CD8-positive, alpha-beta memory T cell (primary cell): ENCODE data around the gene RNU5B-1. TPM values are rescaled to one million over a fixed set of nuclear protein-coding genes. Genes with fewer than 3 reads are reported as not detected.

Experiments
- CTCF ChIA-PET: fragments of 350-600 bp; sonication (Branson Sonifier 250); formaldehyde crosslinking; loops from one replicate; lab custom pipeline; 2021; ENCODE audit warnings: antibody characterized with exemption; lab: Charles Lee
- POLR2A ChIA-PET: fragments of 350-600 bp; sonication (Branson Sonifier 250); formaldehyde crosslinking; loops from one replicate; lab custom pipeline; 2021; ENCODE audit warnings: antibody characterized with exemption; lab: Charles Lee
- DNase-seq, 5 donors: peaks; one replicate each; pipeline versions ENCODE4 v3.0.0 to v3.0.0-alpha.2; 2020 to 2022; ENCODE audit warnings: mixed read lengths in 1 of 5
- H3K27ac ChIP-seq: one replicate; pipeline ENCODE4 v1.7.0; 2013; ENCODE audit warnings: low read depth, mild to moderate bottlenecking, low read length, moderate library complexity
- H3K27me3 ChIP-seq: 2 replicates; pipeline ENCODE4 v1.7.0; 2013; ENCODE audit warnings: low read length, mild to moderate bottlenecking; ENCODE audit not compliant: insufficient read depth, poor library complexity, severe bottlenecking
- H3K36me3 ChIP-seq: 2 replicates; pipeline ENCODE4 v1.7.0; 2013; ENCODE audit warnings: mild to moderate bottlenecking, low read length, moderate library complexity; ENCODE audit not compliant: insufficient read depth
- H3K4me1 ChIP-seq: 2 replicates; pipeline ENCODE4 v1.7.0; 2013; ENCODE audit warnings: mild to moderate bottlenecking, low read length, moderate library complexity; ENCODE audit not compliant: insufficient read depth
- H3K4me3 ChIP-seq: 2 replicates; pipeline ENCODE4 v1.7.0; 2013; ENCODE audit warnings: mild to moderate bottlenecking, low read length
- H3K9me3 ChIP-seq: 2 replicates; pipeline ENCODE4 v1.7.0; 2013; ENCODE audit warnings: mild to moderate bottlenecking, low read length
- H3K27ac Mint-ChIP-seq, 8 donors: one replicate each; pipeline ENCODE4 v1.8.0; 2020 to 2021; ENCODE audit warnings: mixed read lengths in 8 of 8, mild to moderate bottlenecking in 6 of 8, inconsistent platforms in 3 of 8, moderate library complexity in 3 of 8
- H3K27me3 Mint-ChIP-seq, 2 donors: one replicate each; pipeline ENCODE4 v1.8.0; 2020 to 2021; ENCODE audit warnings: mixed read lengths in 2 of 2, mild to moderate bottlenecking in 1 of 2, moderate library complexity in 1 of 2
- H3K36me3 Mint-ChIP-seq, 3 donors: one replicate each; pipeline ENCODE4 v1.8.0; 2020 to 2021; ENCODE audit warnings: mixed read lengths in 3 of 3, inconsistent platforms in 1 of 3, mild to moderate bottlenecking in 1 of 3
- H3K4me1 Mint-ChIP-seq, 3 donors: one replicate each; pipeline ENCODE4 v1.8.0; 2020 to 2021; ENCODE audit warnings: mixed read lengths in 3 of 3, inconsistent platforms in 1 of 3, mild to moderate bottlenecking in 1 of 3
- H3K4me3 Mint-ChIP-seq, 7 donors: one replicate each; pipeline ENCODE4 v1.8.0; 2020 to 2021; ENCODE audit warnings: mixed read lengths in 7 of 7, mild to moderate bottlenecking in 6 of 7, moderate library complexity in 4 of 7, inconsistent platforms in 2 of 7
- H3K9me3 Mint-ChIP-seq, 5 donors: one replicate each; pipeline ENCODE4 v1.8.0; 2020 to 2022; ENCODE audit warnings: mixed read lengths in 5 of 5, mild to moderate bottlenecking in 3 of 5, moderate library complexity in 2 of 5, inconsistent platforms in 1 of 5
- polyA plus RNA-seq: library from polyadenylated mRNA; unstranded; fragments of 300-500 nt; fragmentation: Illumina TruSeq; gene quantifications from one replicate; pipeline ENCODE4 v1.2.3, GENCODE V29; 2021
- total RNA-seq, 2 experiments: library from RNA; stranded (reverse); gene quantifications; one replicate each; pipeline ENCODE4 v1.2.3, GENCODE V29; 2021

Gene RNU5B-1
- total and polyA plus RNA-seq, 3 experiments from 2014 or later = not detected

GRCh38 chr15:65318870-65319356, 14.4 kb downstream of the RNU5B-1 start:
- Histone ChIP-seq H3K9me3 (no peaks in the 10 kb centered on the region), H3K4me3 (no peak overlapping the region), H3K4me1 (no peaks in the 10 kb centered on the region), H3K27ac (no peak overlapping the region), H3K27me3 (peaks cover 3% of the 10 kb centered on the region), H3K36me3 (no peaks in the 10 kb centered on the region)
- CTCF ChIA-PET = interaction anchor here (0.6 to 8.7 kb wide), 10 partner anchors 9 to 81 kb away, joined by 3 to 113 read pairs (median 5); partner anchors contain the start of genes PARP16 and RNU5B-1
- Mint-ChIP-seq H3K36me3 (no peaks in the 10 kb centered on the region), H3K4me3 (no peak overlapping the region), H3K9me3 (no peaks in the 10 kb centered on the region), H3K27me3 (peaks cover 6 to 20% of the 10 kb centered on the region in 2 donors), H3K27ac (peak overlapping the region in 3 of 8 donors; percentile 4 to 39 (median 31)), H3K4me1 (no peaks in the 10 kb centered on the region)
- POLR2A ChIA-PET = no interaction called here
- peak; percentile 58 to 82 (median 64) for DNase-seq

GRCh38 chr15:65323071-65323511, 18.6 kb downstream of the RNU5B-1 start:
- ChIA-PET CTCF (interaction anchor here (1.1 to 8.7 kb wide), 2 partner anchors 18 to 63 kb away, joined by 3 to 113 read pairs; partner anchors contain the start of gene RNU5B-1), POLR2A (no interaction called here)
- Histone ChIP-seq H3K4me1 (no peaks in the 10 kb centered on the region), H3K4me3 (no peak overlapping the region), H3K9me3 (no peaks in the 10 kb centered on the region), H3K36me3 (no peaks in the 10 kb centered on the region), H3K27ac (no peak overlapping the region), H3K27me3 (no peaks in the 10 kb centered on the region)
- Mint-ChIP-seq H3K4me1 (no peaks in the 10 kb centered on the region), H3K27me3 (peaks cover 9 to 21% of the 10 kb centered on the region in 2 donors), H3K9me3 (no peaks in the 10 kb centered on the region), H3K36me3 (no peaks in the 10 kb centered on the region), H3K4me3 (no peak overlapping the region), H3K27ac (no peak overlapping the region)
- DNase-seq = no peak

GRCh38 chr15:65326117-65326526, 21.6 kb downstream of the RNU5B-1 start:
- H3K4me1 Mint-ChIP-seq = no peaks in the 10 kb centered on the region
- no peaks in the 10 kb centered on the region for H3K9me3 Mint-ChIP-seq
- no peak overlapping the region for H3K4me3 Mint-ChIP-seq

GRCh38 chr15:65326818-65327217, 22.3 kb downstream of the RNU5B-1 start:
- ChIA-PET CTCF (interaction anchor here (0.9 to 1.3 kb wide), 2 partner anchors 13 to 59 kb away, joined by 3 to 4 read pairs; no protein-coding TSS in a partner anchor), POLR2A (no interaction called here)
- Histone ChIP-seq H3K27ac (no peak overlapping the region), H3K4me3 (no peak overlapping the region), H3K9me3 (no peaks in the 10 kb centered on the region), H3K27me3 (no peaks in the 10 kb centered on the region), H3K4me1 (no peaks in the 10 kb centered on the region), H3K36me3 (no peaks in the 10 kb centered on the region)
- H3K27me3 Mint-ChIP-seq = peaks cover 4 to 24% of the 10 kb centered on the region in 2 donors
- no peaks in the 10 kb centered on the region for H3K9me3 Mint-ChIP-seq
- DNase-seq = no peak
- H3K27ac Mint-ChIP-seq = no peak overlapping the region
- H3K4me1 Mint-ChIP-seq = no peaks in the 10 kb centered on the region
- no peak overlapping the region for H3K4me3 Mint-ChIP-seq
- no peaks in the 10 kb centered on the region for H3K36me3 Mint-ChIP-seq

More at GRCh38 chr15:65326117-65326526, 21.6 kb downstream of the RNU5B-1 start:
- no peaks in the 10 kb centered on the region for H3K36me3 ChIP-seq
- Mint-ChIP-seq H3K36me3 (no peaks in the 10 kb centered on the region), H3K27me3 (peaks cover 8 to 28% of the 10 kb centered on the region in 2 donors), H3K27ac (no peak overlapping the region)
- DNase-seq = no peak
- POLR2A ChIA-PET = interaction anchor here (0.7 kb wide), 1 partner anchor 83 kb away, joined by 7 read pairs; no protein-coding TSS in a partner anchor
- H3K9me3 ChIP-seq = no peaks in the 10 kb centered on the region
- no peak overlapping the region for H3K27ac ChIP-seq
- no peaks in the 10 kb centered on the region for H3K4me1 ChIP-seq
- CTCF ChIA-PET = no interaction called here
- no peak overlapping the region for H3K4me3 ChIP-seq
- no peaks in the 10 kb centered on the region for H3K27me3 ChIP-seq

- Mint-ChIP-seq H3K27me3 (peaks cover 6 to 19% of the 10 kb centered on the region in 2 donors), H3K27ac (peak overlapping the region in 1 of 8 donors; percentile 56), H3K36me3 (no peaks in the 10 kb centered on the region), H3K9me3 (no peaks in the 10 kb centered on the region), H3K4me1 (no peaks in the 10 kb centered on the region), H3K4me3 (no peak overlapping the region)
- DNase-seq = no peak
- H3K36me3 ChIP-seq = no peaks in the 10 kb centered on the region
- H3K27me3 ChIP-seq = no peaks in the 10 kb centered on the region
- no peak overlapping the region for H3K4me3 ChIP-seq
- H3K27ac ChIP-seq = no peak overlapping the region
- POLR2A ChIA-PET = no interaction called here
- CTCF ChIA-PET = interaction anchor here (0.9 to 1.3 kb wide), 2 partner anchors 14 to 58 kb away, joined by 3 to 4 read pairs; no protein-coding TSS in a partner anchor
- no peaks in the 10 kb centered on the region for H3K9me3 ChIP-seq
- H3K4me1 ChIP-seq = no peaks in the 10 kb centered on the region
These were observed 23.3 kb downstream of the RNU5B-1 start for GRCh38 chr15:65327651-65328393.

GRCh38 chr15:65328506-65329287, 24.2 kb downstream of the RNU5B-1 start:
- Histone ChIP-seq H3K9me3 (no peaks in the 10 kb centered on the region), H3K27me3 (no peaks in the 10 kb centered on the region), H3K27ac (no peak overlapping the region), H3K4me1 (no peaks in the 10 kb centered on the region), H3K4me3 (no peak overlapping the region), H3K36me3 (no peaks in the 10 kb centered on the region)
- H3K27me3 Mint-ChIP-seq = peaks cover 9 to 17% of the 10 kb centered on the region in 2 donors
- DNase-seq = no peak
- H3K36me3 Mint-ChIP-seq = no peaks in the 10 kb centered on the region
- H3K4me1 Mint-ChIP-seq = no peaks in the 10 kb centered on the region
- peak overlapping the region in 1 of 8 donors; percentile 57 for H3K27ac Mint-ChIP-seq
- no peak overlapping the region for H3K4me3 Mint-ChIP-seq
- H3K9me3 Mint-ChIP-seq = no peaks in the 10 kb centered on the region
- CTCF ChIA-PET = no interaction called here
- POLR2A ChIA-PET = no interaction called here

GRCh38 chr15:65329288-65329983, 25.0 kb downstream of the RNU5B-1 start:
- H3K4me1 Mint-ChIP-seq = no peaks in the 10 kb centered on the region
- Histone ChIP-seq H3K27me3 (no peaks in the 10 kb centered on the region), H3K27ac (no peak overlapping the region), H3K9me3 (no peaks in the 10 kb centered on the region), H3K36me3 (no peaks in the 10 kb centered on the region), H3K4me3 (no peak overlapping the region), H3K4me1 (no peaks in the 10 kb centered on the region)
- ChIA-PET POLR2A (no interaction called here), CTCF (no interaction called here)
- H3K27me3 Mint-ChIP-seq = peaks cover 7 to 21% of the 10 kb centered on the region in 2 donors
- H3K9me3 Mint-ChIP-seq = no peaks in the 10 kb centered on the region
- DNase-seq = no peak
- H3K36me3 Mint-ChIP-seq = no peaks in the 10 kb centered on the region
- no peak overlapping the region for H3K27ac Mint-ChIP-seq
- no peak overlapping the region for H3K4me3 Mint-ChIP-seq
